ENCODE measurements around the gene AMPH.

- TF ChIP-seq FOXK2 (IDR thresholded peaks at IDR 0.05) (no peak), TARDBP (IDR thresholded peaks at IDR 0.05) (no peak), FOXM1 (IDR thresholded peaks at IDR 0.05; ENCODE audit: borderline replicate concordance) (no peak), BHLHE40 (IDR thresholded peaks at IDR 0.05; ENCODE audit: borderline replicate concordance) (no peak), ELF4 (IDR thresholded peaks at IDR 0.05) (no peak), SP1 (IDR thresholded peaks at IDR 0.05) (no peak), ARNT (IDR thresholded peaks at IDR 0.05) (no peak), CTBP1 (IDR thresholded peaks at IDR 0.05; ENCODE audit: borderline replicate concordance) (no peak)
These were observed 199.1 kb downstream of the AMPH start for GRCh38 chr7:38432080-38432479.

All from HEK293T (cell line).